Osteoblast (primary cell): ENCODE results near the gene NMNAT3. TPM values are rescaled to one million over a fixed set of nuclear protein-coding genes. Genes with fewer than 3 reads are reported as not detected.

ENCODE experiments used
- DNase-seq: peaks from one replicate; pipeline ENCODE4 v3.0.0; 2011; ENCODE audit warnings: low spot score, mixed read lengths; ENCODE audit not compliant: insufficient read length; ENCODE audit errors: missing footprints
- H2AFZ ChIP-seq: 2 replicates; pipeline ENCODE4 v1.6.0; 2011; ENCODE audit warnings: mild to moderate bottlenecking, low read length
- H3K27ac ChIP-seq: 2 replicates; pipeline ENCODE4 v1.5.1; 2011; ENCODE audit warnings: mild to moderate bottlenecking, low read depth, low read length, moderate library complexity
- H3K27me3 ChIP-seq: 2 replicates; pipeline ENCODE4 v1.6.0; 2012; ENCODE audit warnings: mild to moderate bottlenecking, control low read depth, inconsistent platforms, low read length, moderate library complexity; ENCODE audit not compliant: insufficient read depth
- H3K36me3 ChIP-seq: 2 replicates; pipeline ENCODE4 v1.5.1; 2011; ENCODE audit warnings: mild to moderate bottlenecking, low read length, control low read depth, moderate library complexity; ENCODE audit not compliant: insufficient read depth
- H3K4me1 ChIP-seq: 2 replicates; pipeline ENCODE4 v1.5.1; 2011; ENCODE audit warnings: mild to moderate bottlenecking, low read length, control low read depth, moderate library complexity; ENCODE audit not compliant: insufficient read depth
- H3K4me2 ChIP-seq: 2 replicates; pipeline ENCODE4 v1.6.0; 2011; ENCODE audit warnings: mild to moderate bottlenecking, low read length; ENCODE audit not compliant: insufficient read depth
- H3K4me3 ChIP-seq: fragments of 200-600 bp; sonication (generic); 3 replicates; pipeline ENCODE4 v1.5.1; 2012; ENCODE audit warnings: mild to moderate bottlenecking, low read length, inconsistent platforms; ENCODE audit not compliant: insufficient read depth
- H3K79me2 ChIP-seq: 2 replicates; pipeline ENCODE4 v1.6.0; 2012; ENCODE audit warnings: mild to moderate bottlenecking, low read length, control low read depth, inconsistent platforms; ENCODE audit not compliant: insufficient read depth
- H3K9me3 ChIP-seq: 2 replicates; pipeline ENCODE4 v1.5.1; 2011; ENCODE audit warnings: low read depth, low read length, control low read depth
- H4K20me1 ChIP-seq: 2 replicates; pipeline ENCODE4 v1.6.0; 2012; ENCODE audit warnings: mild to moderate bottlenecking, low read length, control low read depth; ENCODE audit not compliant: insufficient read depth
- CTCF ChIP-seq: IDR thresholded peaks from 2 replicates; pipeline ENCODE4 v1.5.1; 2011; ENCODE audit warnings: mild to moderate bottlenecking, low read depth, low read length, moderate library complexity; ENCODE audit errors: extremely low read depth
- total RNA-seq: library from RNA; depleted of rRNA; stranded (reverse); fragments of >200 nt; gene quantifications from 2 replicates; pipeline ENCODE4 v1.2.3, GENCODE V29; 2012

NMNAT3 gene
- total RNA-seq, 1 donor = 0.36 TPM

GRCh38 chr3:139522421-139522820, 155.4 kb downstream of the NMNAT3 start:
- no peak for TF ChIP-seq CTCF
- no peaks in the 10 kb centered on the region for H4K20me1 ChIP-seq
- H3K4me1 ChIP-seq = no peaks in the 10 kb centered on the region
- H3K9me3 ChIP-seq = no peaks in the 10 kb centered on the region
- H3K27me3 ChIP-seq = no peaks in the 10 kb centered on the region
- no peak overlapping the region for H3K27ac ChIP-seq
- H3K79me2 ChIP-seq = no peaks in the 10 kb centered on the region
- no peak for DNase-seq
- no peak overlapping the region for H3K4me3 ChIP-seq
- H2AFZ ChIP-seq = no peak overlapping the region
- no peak overlapping the region for H3K4me2 ChIP-seq
- H3K36me3 ChIP-seq = no peaks in the 10 kb centered on the region

- no peaks in the 10 kb centered on the region for H4K20me1 ChIP-seq
- TF ChIP-seq CTCF = no peak
- no peak for DNase-seq
- H3K9me3 ChIP-seq = no peaks in the 10 kb centered on the region
- no peak overlapping the region for H3K4me2 ChIP-seq
- no peak overlapping the region for H2AFZ ChIP-seq
- H3K4me1 ChIP-seq = no peaks in the 10 kb centered on the region
- no peaks in the 10 kb centered on the region for H3K79me2 ChIP-seq
- no peak overlapping the region for H3K27ac ChIP-seq
- no peaks in the 10 kb centered on the region for H3K27me3 ChIP-seq
- no peaks in the 10 kb centered on the region for H3K36me3 ChIP-seq
- H3K4me3 ChIP-seq = no peak overlapping the region
Measured at GRCh38 chr3:139521816-139522215, 156.0 kb downstream of the NMNAT3 start.

GRCh38 chr3:139521144-139521543, 156.6 kb downstream of the NMNAT3 start:
- Histone ChIP-seq H3K9me3 (no peaks in the 10 kb centered on the region), H3K27ac (no peak overlapping the region), H3K79me2 (no peaks in the 10 kb centered on the region), H3K4me1 (no peaks in the 10 kb centered on the region), H4K20me1 (no peaks in the 10 kb centered on the region), H2AFZ (no peak overlapping the region), H3K36me3 (no peaks in the 10 kb centered on the region), H3K27me3 (no peaks in the 10 kb centered on the region), H3K4me2 (no peak overlapping the region), H3K4me3 (no peak overlapping the region)
- no peak for TF ChIP-seq CTCF
- no peak for DNase-seq

- Histone ChIP-seq H3K9me3 (no peaks in the 10 kb centered on the region), H3K79me2 (no peaks in the 10 kb centered on the region), H3K4me1 (no peaks in the 10 kb centered on the region), H3K27me3 (no peaks in the 10 kb centered on the region), H2AFZ (no peak overlapping the region), H4K20me1 (no peaks in the 10 kb centered on the region), H3K4me3 (no peak overlapping the region), H3K36me3 (no peaks in the 10 kb centered on the region), H3K27ac (no peak overlapping the region), H3K4me2 (no peak overlapping the region)
- TF ChIP-seq CTCF = peak; percentile 27
- no peak for DNase-seq
Measured at GRCh38 chr3:139519998-139520737, 157.6 kb downstream of the NMNAT3 start.
